HG03097 (cell line): ENCODE data around the gene AKR7A3.
"Not testable (repeated sequence)": the region's sequence is repeated elsewhere in the genome, so short reads cannot be mapped to it uniquely, and the experiment has no call there.

Experiments used
- ATAC-seq: cut with Tn5 transposase; IDR thresholded peaks from one replicate; pipeline ENCODE4 v1.9.1; 2021; ENCODE audit not compliant: unreplicated experiment, low FRiP score

AKR7A3 gene

GRCh38 chr1:19257178-19257914, 31.2 kb downstream of the AKR7A3 start:
- ATAC-seq = no peak

GRCh38 chr1:19256301-19256700, 32.3 kb downstream of the AKR7A3 start:
- ATAC-seq = not testable (repeated sequence)

- no peak for ATAC-seq
These were observed 33.3 kb downstream of the AKR7A3 start for GRCh38 chr1:19255288-19255687.

- ATAC-seq = no peak
These were observed 34.2 kb downstream of the AKR7A3 start for GRCh38 chr1:19254416-19254815.

- ATAC-seq = peak; percentile 67
These were observed 37.0 kb downstream of the AKR7A3 start, which contains the start of the genes EMC1 and MRTO4 for GRCh38 chr1:19251305-19252196. Gene EMC1, minus strand, starts transcription at chr1:19251524. Its CDS starts 15 bp downstream, at chr1:19251509. Gene MRTO4, plus strand, starts transcription at chr1:19251805. Its CDS starts 31 bp downstream, at chr1:19251836.

GRCh38 chr1:19250629-19251304, 37.8 kb downstream of the AKR7A3 start:
- ATAC-seq = no peak

GRCh38 chr1:19240673-19241538, 47.7 kb downstream of the AKR7A3 start:
- no peak for ATAC-seq

GRCh38 chr1:19239876-19240275, 48.7 kb downstream of the AKR7A3 start:
- ATAC-seq = no peak

GRCh38 chr1:19234224-19234623, 54.3 kb downstream of the AKR7A3 start:
- ATAC-seq = no peak
